ENCODE measurements around the gene RNF214.

Gene RNF214

DNA sequence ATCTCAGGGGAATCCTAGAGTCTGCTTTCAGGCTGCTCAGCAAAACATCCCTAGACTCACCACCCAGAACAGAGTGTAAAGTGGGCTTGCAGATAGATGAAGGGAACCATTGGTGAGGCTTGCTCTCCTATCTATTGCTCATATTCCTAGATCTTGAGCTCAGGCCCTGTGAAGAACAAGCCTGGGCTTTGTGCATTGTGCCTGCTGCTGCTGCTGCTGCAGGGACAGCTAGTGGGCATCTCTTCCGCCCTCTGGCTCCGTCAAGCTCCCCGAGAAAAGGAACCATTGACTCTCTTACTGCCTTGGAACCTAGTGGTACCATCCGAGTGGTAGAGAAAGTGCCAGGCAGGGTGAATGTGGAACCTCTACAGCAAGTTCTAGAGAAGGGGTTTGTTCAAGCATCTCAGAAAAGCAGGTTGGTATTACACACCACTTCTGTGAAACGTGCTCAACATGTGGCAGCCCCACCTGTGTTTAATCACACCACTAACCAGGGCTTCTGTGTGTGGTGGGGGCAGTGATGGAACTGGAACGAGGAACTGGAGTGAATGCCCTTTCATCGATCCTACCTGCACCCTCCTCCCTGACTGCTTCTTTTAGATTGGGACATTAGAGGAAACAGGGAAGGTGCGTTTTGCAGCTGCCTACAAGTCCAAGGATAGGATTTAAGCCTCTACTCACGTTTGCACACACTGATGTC lies 63.1 kb downstream of the RNF214 start:
- H2AFZ ChIP-seq (ENCODE audit: low read depth, low read length) = no peak overlapping the region
- DNase-seq = no peak
- H3K4me3 ChIP-seq (ENCODE audit: low read depth in 1 of 2, low read length in 2 of 2) = no peak overlapping the region
- no peaks in the 10 kb centered on the region for H4K20me1 ChIP-seq (ENCODE audit: insufficient read depth, low read length)
- no peak for TF ChIP-seq EZH2 (IDR thresholded peaks at IDR 0.05; ENCODE audit: borderline replicate concordance, low read depth, low read length, severe bottlenecking)
- TF ChIP-seq, protein P1, sequence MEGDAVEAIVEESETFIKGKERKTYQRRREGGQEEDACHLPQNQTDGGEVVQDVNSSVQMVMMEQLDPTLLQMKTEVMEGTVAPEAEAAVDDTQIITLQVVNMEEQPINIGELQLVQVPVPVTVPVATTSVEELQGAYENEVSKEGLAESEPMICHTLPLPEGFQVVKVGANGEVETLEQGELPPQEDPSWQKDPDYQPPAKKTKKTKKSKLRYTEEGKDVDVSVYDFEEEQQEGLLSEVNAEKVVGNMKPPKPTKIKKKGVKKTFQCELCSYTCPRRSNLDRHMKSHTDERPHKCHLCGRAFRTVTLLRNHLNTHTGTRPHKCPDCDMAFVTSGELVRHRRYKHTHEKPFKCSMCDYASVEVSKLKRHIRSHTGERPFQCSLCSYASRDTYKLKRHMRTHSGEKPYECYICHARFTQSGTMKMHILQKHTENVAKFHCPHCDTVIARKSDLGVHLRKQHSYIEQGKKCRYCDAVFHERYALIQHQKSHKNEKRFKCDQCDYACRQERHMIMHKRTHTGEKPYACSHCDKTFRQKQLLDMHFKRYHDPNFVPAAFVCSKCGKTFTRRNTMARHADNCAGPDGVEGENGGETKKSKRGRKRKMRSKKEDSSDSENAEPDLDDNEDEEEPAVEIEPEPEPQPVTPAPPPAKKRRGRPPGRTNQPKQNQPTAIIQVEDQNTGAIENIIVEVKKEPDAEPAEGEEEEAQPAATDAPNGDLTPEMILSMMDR (IDR thresholded peaks at IDR 0.05; ENCODE audit: borderline replicate concordance, extremely low read depth, low read length, poor library complexity, severe bottlenecking) = no peak
- no peak for ATAC-seq (ENCODE audit: insufficient read depth, low read depth)
- H3K79me2 ChIP-seq (ENCODE audit: insufficient read depth, low read length) = no peaks in the 10 kb centered on the region
- H3K9me3 ChIP-seq (ENCODE audit: insufficient read depth, low read length, severe bottlenecking) = no peaks in the 10 kb centered on the region
- no peak overlapping the region for H3K27ac ChIP-seq (ENCODE audit: low read length)
- H3K36me3 ChIP-seq (ENCODE audit: insufficient read depth, low read length) = no peaks in the 10 kb centered on the region
- H3K4me2 ChIP-seq (ENCODE audit: insufficient read depth, low read length) = no peak overlapping the region
- no peaks in the 10 kb centered on the region for H3K4me1 ChIP-seq (ENCODE audit: insufficient read depth, low read length)
- no peak overlapping the region for H3K9ac ChIP-seq (ENCODE audit: low read depth, low read length)
- H3K27me3 ChIP-seq (ENCODE audit: insufficient read depth, low read length, poor library complexity) = no peaks in the 10 kb centered on the region

GRCh38 chr11:117296881-117297280 lies 64.4 kb downstream of the RNF214 start:
- Histone ChIP-seq H3K79me2 (ENCODE audit: insufficient read depth, low read length) (no peaks in the 10 kb centered on the region), H3K27me3 (ENCODE audit: insufficient read depth, low read length, poor library complexity) (no peaks in the 10 kb centered on the region), H3K27ac (ENCODE audit: low read length) (no peak overlapping the region), H3K4me1 (ENCODE audit: insufficient read depth, low read length) (no peaks in the 10 kb centered on the region), H3K36me3 (ENCODE audit: insufficient read depth, low read length) (no peaks in the 10 kb centered on the region), H3K9me3 (ENCODE audit: insufficient read depth, low read length, severe bottlenecking) (no peaks in the 10 kb centered on the region), H3K9ac (ENCODE audit: low read depth, low read length) (no peak overlapping the region), H3K4me3 (ENCODE audit: low read depth in 1 of 2, low read length in 2 of 2) (no peak overlapping the region), H4K20me1 (ENCODE audit: insufficient read depth, low read length) (no peaks in the 10 kb centered on the region; the same call in 1 of the 2 replicates), H2AFZ (ENCODE audit: low read depth, low read length) (no peak overlapping the region), H3K4me2 (ENCODE audit: insufficient read depth, low read length) (no peak overlapping the region)
- TF ChIP-seq EZH2 (IDR thresholded peaks at IDR 0.05; ENCODE audit: borderline replicate concordance, low read depth, low read length, severe bottlenecking) = no peak
- TF ChIP-seq, protein P1 (IDR thresholded peaks at IDR 0.05; ENCODE audit: borderline replicate concordance, extremely low read depth, low read length, poor library complexity, severe bottlenecking) = no peak
- ATAC-seq (ENCODE audit: insufficient read depth, low read depth) (no peak), DNase-seq (no peak)

DNA sequence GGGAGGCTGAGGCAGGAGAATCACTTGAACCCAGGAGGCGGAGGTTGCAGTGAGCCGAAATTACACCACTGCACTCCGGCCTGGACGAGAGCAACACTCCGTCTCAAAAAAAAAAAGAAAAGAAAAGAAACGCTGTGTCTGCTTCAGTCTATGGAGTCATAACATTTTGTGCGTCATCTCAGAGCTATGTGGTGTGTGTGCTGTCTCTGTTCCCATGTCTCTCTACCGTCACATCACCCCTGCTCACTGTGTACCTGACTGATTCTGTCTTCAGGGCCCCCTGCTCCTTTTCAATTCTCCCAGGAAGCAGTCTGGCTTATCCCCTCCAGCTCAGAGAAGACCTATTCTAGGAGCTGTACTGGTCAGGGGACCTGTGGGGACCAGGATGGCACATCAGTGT lies 65.7 kb downstream of the RNF214 start:
- Histone ChIP-seq H3K27me3 (ENCODE audit: insufficient read depth, low read length, poor library complexity) (no peaks in the 10 kb centered on the region), H3K9ac (ENCODE audit: low read depth, low read length) (no peak overlapping the region), H3K36me3 (ENCODE audit: insufficient read depth, low read length) (no peaks in the 10 kb centered on the region), H3K4me1 (ENCODE audit: insufficient read depth, low read length) (no peaks in the 10 kb centered on the region), H3K4me2 (ENCODE audit: insufficient read depth, low read length) (no peak overlapping the region), H3K27ac (ENCODE audit: low read length) (no peak overlapping the region), H3K79me2 (ENCODE audit: insufficient read depth, low read length) (no peaks in the 10 kb centered on the region), H4K20me1 (ENCODE audit: insufficient read depth, low read length) (no peaks in the 10 kb centered on the region; the same call in 1 of the 2 replicates), H2AFZ (ENCODE audit: low read depth, low read length) (no peak overlapping the region), H3K9me3 (ENCODE audit: insufficient read depth, low read length, severe bottlenecking) (no peaks in the 10 kb centered on the region), H3K4me3 (ENCODE audit: low read depth in 1 of 2, low read length in 2 of 2) (no peak overlapping the region)
- ATAC-seq (ENCODE audit: insufficient read depth, low read depth) = no peak
- no peak for DNase-seq
- TF ChIP-seq EZH2 (IDR thresholded peaks at IDR 0.05; ENCODE audit: borderline replicate concordance, low read depth, low read length, severe bottlenecking) = no peak
- TF ChIP-seq, protein P1 (IDR thresholded peaks at IDR 0.05; ENCODE audit: borderline replicate concordance, extremely low read depth, low read length, poor library complexity, severe bottlenecking) = no peak
